AG04450 (cell line): ENCODE measurements around the gene SP100. TPM values are rescaled to one million over a fixed set of nuclear protein-coding genes. Genes with fewer than 3 reads are reported as not detected.

Experiments used
- CTCF ChIA-PET: fragments of 300-600, 350-600 bp; formaldehyde crosslinking; extraction: SDS; loops from one replicate; lab custom pipeline; 2022; ENCODE audit warnings: antibody characterized with exemption, inconsistent platforms; lab: Charles Lee
- POLR2A ChIA-PET: fragments of 350-600 bp; formaldehyde crosslinking; extraction: SDS; loops from one replicate; lab custom pipeline; 2021; ENCODE audit warnings: antibody characterized with exemption, inconsistent platforms; lab: Yijun Ruan, JAX
- DNase-seq: peaks from one replicate; pipeline ENCODE4 v3.0.0-alpha.2; 2011; ENCODE audit warnings: low read depth, low spot score
- H3K27ac ChIP-seq: one replicate; pipeline ENCODE4 v1.5.1; 2012; ENCODE audit warnings: low read depth, low read length, control low read depth
- H3K27me3 ChIP-seq: one replicate; pipeline ENCODE4 v1.6.0; 2012; ENCODE audit warnings: low read length; ENCODE audit not compliant: control insufficient read depth, insufficient read depth
- H3K4me3 ChIP-seq: 2 replicates; pipeline ENCODE4 v1.5.1; 2011; ENCODE audit warnings: mild to moderate bottlenecking, low read depth, low read length, control low read depth
- H3K9me3 ChIP-seq: 2 replicates; pipeline ENCODE4 v1.5.1; 2012; ENCODE audit warnings: low read length; ENCODE audit not compliant: control insufficient read depth, insufficient read depth
- CTCF ChIP-seq: IDR thresholded peaks from 2 replicates; pipeline ENCODE4 v1.5.1; 2011; ENCODE audit warnings: low read depth, low read length, control low read depth, inconsistent platforms
- polyA plus RNA-seq: library from polyadenylated mRNA; depleted of rRNA; stranded (reverse); fragments of >200 nt; gene quantifications from 2 replicates; pipeline ENCODE4 v1.2.3, GENCODE V29; 2011; rRNA removed
- small RNA-seq: library from RNA; depleted of rRNA; stranded (forward); fragments of <200 nt; gene quantifications from one replicate; pipeline ENCODE3, GENCODE V24; 2012; ENCODE audit warnings: low read depth; ENCODE audit not compliant: insufficient read length

Gene SP100
- polyA plus RNA-seq, 1 experiment, result 71.2 TPM

GRCh38 chr2:230592775-230593174, 176.8 kb downstream of the SP100 start:
- Histone ChIP-seq H3K27me3 (no peaks in the 10 kb centered on the region), H3K9me3 (no peaks in the 10 kb centered on the region; the same call in 1 of the 2 replicates), H3K4me3 (no peak overlapping the region), H3K27ac (no peak overlapping the region)
- TF ChIP-seq CTCF, result no peak
- ChIA-PET POLR2A (no interaction called here), CTCF (no interaction called here)
- DNase-seq, result no peak

Small RNAs within 50 kb of the gene (small RNA-seq; reads per million reads assigned to genes)
- not detected for gene HMGB1P3
- gene RN7SL834P, result not detected
- gene RNU6-451P, result not detected

Other genes with a start within 250 kb of the SP100 start
- 7.8 and 8.2 TPM in 2 replicates for gene SP110, start 196.2 kb upstream of the SP100 start, polyA plus RNA-seq
- gene SP140, start 190.5 kb upstream of the SP100 start, polyA plus RNA-seq, result 0.73 and 1.5 TPM in 2 replicates
- 11.4 and 13.4 TPM in 2 replicates for gene SP140L, start 89.0 kb upstream of the SP100 start, polyA plus RNA-seq